Measurements from ENCODE around the gene PIP4K2C. TPM values are rescaled to one million over a fixed set of nuclear protein-coding genes. Genes with fewer than 3 reads are reported as not detected.
"Not testable (repeated sequence)": the region's sequence is repeated elsewhere in the genome, so short reads cannot be mapped to it uniquely, and the experiment has no call there.

PIP4K2C gene
- polyA plus RNA-seq, 1 experiment = 30.1 TPM

- peaks cover 4% of the 10 kb centered on the region; the same call in 1 of the 2 replicates for H3K27me3 ChIP-seq (ENCODE audit: control insufficient read depth, insufficient read depth, low read length)
- ChIA-PET POLR2A (no interaction called here), CTCF (interaction anchor here (0.6 kb wide), 1 partner anchor 20 kb away, joined by 3 read pairs; no protein-coding TSS in a partner anchor)
- TF ChIP-seq CTCF (IDR thresholded peaks at IDR 0.05; ENCODE audit: insufficient read depth, low read depth, low read length) = no peak
- H3K36me3 ChIP-seq (ENCODE audit: control insufficient read depth, insufficient read depth, low read length) = no peaks in the 10 kb centered on the region
- DNase-seq (ENCODE audit: low read depth) = no peak
- no peak overlapping the region for H3K4me3 ChIP-seq (ENCODE audit: low read depth, low read length)
These were observed 32.1 kb upstream of the PIP4K2C start for GRCh38 chr12:57558864-57559263.

- peaks cover 4% of the 10 kb centered on the region; the same call in 1 of the 2 replicates for H3K27me3 ChIP-seq (ENCODE audit: control insufficient read depth, insufficient read depth, low read length)
- TF ChIP-seq CTCF (IDR thresholded peaks at IDR 0.05; ENCODE audit: insufficient read depth, low read depth, low read length) = no peak
- ChIA-PET POLR2A (no interaction called here), CTCF (no interaction called here)
- DNase-seq (ENCODE audit: low read depth) = no peak
- no peak overlapping the region for H3K4me3 ChIP-seq (ENCODE audit: low read depth, low read length)
- H3K36me3 ChIP-seq (ENCODE audit: control insufficient read depth, insufficient read depth, low read length) = no peaks in the 10 kb centered on the region
These were observed 30.5 kb upstream of the PIP4K2C start for GRCh38 chr12:57560516-57560915.

- CTCF ChIA-PET = not testable (repeated sequence)
These were observed 29.9 kb upstream of the PIP4K2C start for GRCh38 chr12:57561117-57561516.

GRCh38 chr12:57563358-57563757 lies 27.6 kb upstream of the PIP4K2C start:
- ChIA-PET CTCF (interaction anchor here (1.2 to 1.4 kb wide), 4 partner anchors 12 to 70 kb away, joined by 3 to 5 read pairs (median 4); partner anchors contain the start of gene B4GALNT1), POLR2A (no interaction called here)
- DNase-seq (ENCODE audit: low read depth) = no peak
- TF ChIP-seq CTCF (IDR thresholded peaks at IDR 0.05; ENCODE audit: insufficient read depth, low read depth, low read length) = no peak
- Histone ChIP-seq H3K36me3 (ENCODE audit: control insufficient read depth, insufficient read depth, low read length) (no peaks in the 10 kb centered on the region), H3K27me3 (ENCODE audit: control insufficient read depth, insufficient read depth, low read length) (peaks cover 4% of the 10 kb centered on the region; the same call in 1 of the 2 replicates), H3K4me3 (ENCODE audit: low read depth, low read length) (no peak overlapping the region)

More at GRCh38 chr12:57561117-57561516, 29.9 kb upstream of the PIP4K2C start:
- H3K27me3 ChIP-seq (ENCODE audit: control insufficient read depth, insufficient read depth, low read length); DNase-seq (ENCODE audit: low read depth); POLR2A ChIA-PET; H3K4me3 ChIP-seq (ENCODE audit: low read depth, low read length); H3K36me3 ChIP-seq (ENCODE audit: control insufficient read depth, insufficient read depth, low read length): not testable (repeated sequence)

GRCh38 chr12:57564178-57564740 lies 26.7 kb upstream of the PIP4K2C start:
- ChIA-PET POLR2A (no interaction called here), CTCF (interaction anchor here (0.7 kb wide), 1 partner anchor 58 kb away, joined by 5 read pairs; no protein-coding TSS in a partner anchor)
- TF ChIP-seq CTCF (IDR thresholded peaks at IDR 0.05; ENCODE audit: insufficient read depth, low read depth, low read length) = no peak

GRCh38 chr12:57568838-57569237 lies 22.2 kb upstream of the PIP4K2C start:
- no peak overlapping the region for H3K4me3 ChIP-seq (ENCODE audit: low read depth, low read length)
- H3K27me3 ChIP-seq (ENCODE audit: control insufficient read depth, insufficient read depth, low read length) = no peaks in the 10 kb centered on the region; the same call in 1 of the 2 replicates
- H3K36me3 ChIP-seq (ENCODE audit: control insufficient read depth, insufficient read depth, low read length) = no peaks in the 10 kb centered on the region; the same call in 1 of the 2 replicates
- no peak for DNase-seq (ENCODE audit: low read depth)
- TF ChIP-seq CTCF (IDR thresholded peaks at IDR 0.05; ENCODE audit: insufficient read depth, low read depth, low read length) = no peak
- POLR2A ChIA-PET = no interaction called here
- CTCF ChIA-PET = interaction anchor here (1.1 to 1.7 kb wide), 2 partner anchors 11 to 14 kb away, joined by 3 read pairs; no protein-coding TSS in a partner anchor

More at GRCh38 chr12:57564178-57564740, 26.7 kb upstream of the PIP4K2C start:
- no peak for DNase-seq (ENCODE audit: low read depth)
- no peak overlapping the region for H3K4me3 ChIP-seq (ENCODE audit: low read depth, low read length)
- peaks cover 4% of the 10 kb centered on the region; the same call in 1 of the 2 replicates for H3K27me3 ChIP-seq (ENCODE audit: control insufficient read depth, insufficient read depth, low read length)
- no peaks in the 10 kb centered on the region for H3K36me3 ChIP-seq (ENCODE audit: control insufficient read depth, insufficient read depth, low read length)

All from BJ (cell line).